Skin of body (tissue), 2 donors: ENCODE measurements around the gene TVP23A. TPM values are rescaled to one million over a fixed set of nuclear protein-coding genes. Genes with fewer than 3 reads are reported as not detected.

ENCODE experiments used
- DNase-seq: peaks from one replicate; lab custom pipeline; 2025; lab: John Stamatoyannopoulos, UW
- total RNA-seq: library from RNA; depleted of rRNA; stranded (reverse); fragments of >200 nt; gene quantifications from one replicate; pipeline ENCODE4 v1.2.3, GENCODE V29; 2014

Gene TVP23A
- 1.2 TPM for total RNA-seq

GRCh38 chr16:10817963-10818941 is at the start of gene TVP23A:
TSS of gene TVP23A (minus strand) at chr16:10818794. CDS start at chr16:10818493, 301 bp downstream.
- no peak for DNase-seq

- no peak for DNase-seq
Measured at GRCh38 chr16:10868104-10868595, 49.6 kb upstream of the TVP23A start.

- no peak for DNase-seq
Measured at GRCh38 chr16:10867199-10867598, 48.6 kb upstream of the TVP23A start.

- no peak for DNase-seq
Measured at GRCh38 chr16:10865991-10866966, 47.7 kb upstream of the TVP23A start.

- no peak for DNase-seq
Measured at GRCh38 chr16:10862438-10862837, 43.8 kb upstream of the TVP23A start.

- DNase-seq: no peak
Measured at GRCh38 chr16:10859658-10860057, 41.1 kb upstream of the TVP23A start.

GRCh38 chr16:10859020-10859419 is 40.4 kb upstream of the TVP23A start:
- no peak for DNase-seq

GRCh38 chr16:10858203-10858602 is 39.6 kb upstream of the TVP23A start:
- no peak for DNase-seq

GRCh38 chr16:10856042-10856441 is 37.4 kb upstream of the TVP23A start:
- DNase-seq: no peak

GRCh38 chr16:10852948-10853347 is 34.4 kb upstream of the TVP23A start:
- DNase-seq: no peak

GRCh38 chr16:10852286-10852685 is 33.7 kb upstream of the TVP23A start:
- no peak for DNase-seq

- no peak for DNase-seq
Measured at GRCh38 chr16:10851512-10851911, 32.9 kb upstream of the TVP23A start.

- no peak for DNase-seq
Measured at GRCh38 chr16:10850478-10850850, 31.9 kb upstream of the TVP23A start.

- DNase-seq: no peak
Measured at GRCh38 chr16:10849736-10850477, 31.3 kb upstream of the TVP23A start.

- DNase-seq: no peak
Measured at GRCh38 chr16:10847176-10847575, 28.6 kb upstream of the TVP23A start.

- DNase-seq: no peak
Measured at GRCh38 chr16:10846213-10846998, 27.8 kb upstream of the TVP23A start.

GRCh38 chr16:10840703-10841102 is 22.1 kb upstream of the TVP23A start:
- no peak for DNase-seq

- DNase-seq: no peak
Measured at GRCh38 chr16:10839279-10839666, 20.7 kb upstream of the TVP23A start.

GRCh38 chr16:10838621-10839278 is 20.2 kb upstream of the TVP23A start:
- no peak for DNase-seq
